ENCODE results near the gene PPFIA1.
"Not testable (repeated sequence)": the region's sequence is repeated elsewhere in the genome, so short reads cannot be mapped to it uniquely, and the experiment has no call there.

Gene PPFIA1

GRCh38 chr11:70326365-70326811, 55.9 kb downstream of the PPFIA1 start:
- DNase-seq (ENCODE audit: low read depth) = no peak

GRCh38 chr11:70326833-70327232, 56.3 kb downstream of the PPFIA1 start:
- no peak for DNase-seq (ENCODE audit: low read depth)

- no peak for DNase-seq (ENCODE audit: low read depth)
Observed at GRCh38 chr11:70327717-70328116, 57.2 kb downstream of the PPFIA1 start.

- DNase-seq (ENCODE audit: low read depth) = no peak
Observed at GRCh38 chr11:70328556-70328955, 58.1 kb downstream of the PPFIA1 start.

GRCh38 chr11:70331320-70331843, 60.9 kb downstream of the PPFIA1 start:
- DNase-seq (ENCODE audit: low read depth) = not testable (repeated sequence)

- DNase-seq (ENCODE audit: low read depth) = no peak
Observed at GRCh38 chr11:70331901-70332300, 61.4 kb downstream of the PPFIA1 start.

GRCh38 chr11:70332567-70332966, 62.1 kb downstream of the PPFIA1 start:
- no peak for DNase-seq (ENCODE audit: low read depth)

- DNase-seq (ENCODE audit: low read depth) = no peak
Observed at GRCh38 chr11:70333261-70333660, 62.8 kb downstream of the PPFIA1 start.

GRCh38 chr11:70334351-70334995, 64.0 kb downstream of the PPFIA1 start:
- DNase-seq (ENCODE audit: low read depth) = no peak

- DNase-seq (ENCODE audit: low read depth) = no peak
Observed at GRCh38 chr11:70335511-70335910, 65.0 kb downstream of the PPFIA1 start.

- no peak for DNase-seq (ENCODE audit: low read depth)
Observed at GRCh38 chr11:70338594-70338993, 68.1 kb downstream of the PPFIA1 start.

- no peak for DNase-seq (ENCODE audit: low read depth)
Observed at GRCh38 chr11:70339066-70339465, 68.6 kb downstream of the PPFIA1 start.

- no peak for DNase-seq (ENCODE audit: low read depth)
Observed at GRCh38 chr11:70341881-70342429, 71.5 kb downstream of the PPFIA1 start.

- DNase-seq (ENCODE audit: low read depth) = no peak
Observed at GRCh38 chr11:70343636-70344035, 73.1 kb downstream of the PPFIA1 start.

- no peak for DNase-seq (ENCODE audit: low read depth)
Observed at GRCh38 chr11:70348191-70348590, 77.7 kb downstream of the PPFIA1 start.

- DNase-seq (ENCODE audit: low read depth) = no peak
Observed at GRCh38 chr11:70348608-70349007, 78.1 kb downstream of the PPFIA1 start.

- no peak for DNase-seq (ENCODE audit: low read depth)
Observed at GRCh38 chr11:70351646-70352045, 81.2 kb downstream of the PPFIA1 start.

- no peak for DNase-seq (ENCODE audit: low read depth)
Observed at GRCh38 chr11:70352100-70352499, 81.6 kb downstream of the PPFIA1 start.

GRCh38 chr11:70352601-70353000, 82.1 kb downstream of the PPFIA1 start:
- no peak for DNase-seq (ENCODE audit: low read depth)

GRCh38 chr11:70353329-70353728, 82.8 kb downstream of the PPFIA1 start:
- DNase-seq (ENCODE audit: low read depth) = no peak

GRCh38 chr11:70353900-70354568, 83.5 kb downstream of the PPFIA1 start:
- DNase-seq (ENCODE audit: low read depth) = no peak

GRCh38 chr11:70354629-70355028, 84.1 kb downstream of the PPFIA1 start:
- no peak for DNase-seq (ENCODE audit: low read depth)

GRCh38 chr11:70358753-70359152, 88.3 kb downstream of the PPFIA1 start:
- DNase-seq (ENCODE audit: low read depth) = no peak

Data from T-helper 22 cell (primary cell).